ENCODE data around the gene HORMAD2.

- TF ChIP-seq ZNF629 (tag by site-specific recombination; IDR thresholded peaks at IDR 0.05) (no peak), ZNF24 (tag by site-specific recombination; IDR thresholded peaks at IDR 0.05) (no peak), ZNF48 (tag by site-specific recombination; IDR thresholded peaks at IDR 0.05) (no peak), ATF2 (tag by site-specific recombination; IDR thresholded peaks at IDR 0.05; ENCODE audit: low read depth) (no peak), ZSCAN5A (tag by site-specific recombination; IDR thresholded peaks at IDR 0.05) (no peak), ZNF704 (tag by site-specific recombination; IDR thresholded peaks at IDR 0.05) (no peak), ZNF18 (tag by site-specific recombination; IDR thresholded peaks at IDR 0.05) (no peak)
Measured at GRCh38 chr22:30222321-30222720, 142.1 kb downstream of the HORMAD2 start.
